HepG2 (cell line): ENCODE results near the gene MAPK11. TPM values are rescaled to one million over a fixed set of nuclear protein-coding genes. Genes with fewer than 3 reads are reported as not detected.

Experiments
- ESRRA ChIP-seq: sonication (generic); formaldehyde crosslinking; IDR thresholded peaks from 2 replicates; pipeline ENCODE4 v1.5.1; 2020; ENCODE audit warnings: mild to moderate bottlenecking, low read depth, missing genetic modification reagents
- FLYWCH1 ChIP-seq: sonication (generic); formaldehyde crosslinking; IDR thresholded peaks from 2 replicates; pipeline ENCODE4 v1.8.1; 2023; ENCODE audit warnings: mild to moderate bottlenecking, missing genetic modification reagents
- HOMEZ ChIP-seq: IDR thresholded peaks from 2 replicates; pipeline ENCODE4 v1.6.1; 2016; ENCODE audit warnings: low read depth
- KIAA2018 ChIP-seq: sonication (generic); formaldehyde crosslinking; IDR thresholded peaks from 2 replicates; pipeline ENCODE4 v1.5.0; 2020; ENCODE audit warnings: mild to moderate bottlenecking, missing genetic modification reagents, borderline replicate concordance
- KLF11 ChIP-seq: IDR thresholded peaks from 2 replicates; pipeline ENCODE4 v1.6.1; 2016; ENCODE audit warnings: missing compliant biosample characterization
- MAFK ChIP-seq, 2 experiments: IDR thresholded peaks in 1 of 2; conservative IDR thresholded peaks in 1 of 2; 2 replicates each; pipeline ENCODE4 v1.6.1; 2011; ENCODE audit warnings: improper control_type of control experiment in 2 of 2, low read length in 2 of 2
- MNT ChIP-seq: fragments of 450-650 bp; IDR thresholded peaks from 2 replicates; pipeline ENCODE4 v1.6.1; 2016
- SYNCRIP ChIP-seq: fragments of 200-400 bp; formaldehyde crosslinking; IDR thresholded peaks from 2 replicates; pipeline ENCODE4 v1.6.1; 2018; ENCODE audit warnings: mild to moderate bottlenecking, low read depth, low read length; ENCODE audit not compliant: insufficient read depth
- ZBTB26 ChIP-seq: IDR thresholded peaks from 2 replicates; pipeline ENCODE4 v1.6.1; 2016; ENCODE audit warnings: missing compliant biosample characterization, missing genetic modification reagents, borderline replicate concordance
- ZBTB34 ChIP-seq: sonication (generic); formaldehyde crosslinking; IDR thresholded peaks from 2 replicates; pipeline ENCODE4 v1.8.0; 2022; ENCODE audit warnings: mild to moderate bottlenecking, missing genetic modification reagents
- ZNF275 ChIP-seq: sonication (generic); formaldehyde crosslinking; IDR thresholded peaks from 2 replicates; pipeline ENCODE4 v1.8.0; 2022; ENCODE audit warnings: missing genetic modification reagents, mild to moderate bottlenecking, inconsistent platforms, borderline replicate concordance
- ZNF660 ChIP-seq: sonication (generic); formaldehyde crosslinking; IDR thresholded peaks from 2 replicates; pipeline ENCODE4 v1.5.1; 2020; ENCODE audit warnings: mild to moderate bottlenecking, low read depth, missing genetic modification reagents, borderline replicate concordance
- ZSCAN20 ChIP-seq: sonication (generic); formaldehyde crosslinking; IDR thresholded peaks from 2 replicates; pipeline ENCODE4 v1.4.0; 2020; ENCODE audit warnings: missing genetic modification reagents, mild to moderate bottlenecking, borderline replicate concordance
- polyA plus RNA-seq, 8 experiments: library from polyadenylated mRNA; depleted of rRNA in 3 of 8; stranded (reverse) in 7 of 8; unstranded in 1 of 8; fragments of >200 nt; fragmentation: Illumina TruSeq in 4 of 8; extraction: Trizol in 4 of 8; gene quantifications; 2 replicates each; pipeline versions ENCODE4 v1.2.1 to v1.2.3, GENCODE V29; 2011 to 2016; ENCODE audit warnings: low read depth in 4 of 8, missing spikeins in 1 of 8, mixed read lengths in 1 of 8; ENCODE audit not compliant: insufficient read depth in 1 of 8
- total RNA-seq, 5 experiments: library from RNA; depleted of rRNA; stranded (reverse); fragments of >200 nt; fragmentation: Illumina TruSeq; extraction: Trizol; gene quantifications; 2 replicates each; pipeline ENCODE4 v1.2.3, GENCODE V29; 2016; ENCODE audit warnings: low read depth in 1 of 5

The MAPK11 gene
- total and polyA plus RNA-seq, 2 of the 13 experiments (the other 11 are each of a cell fraction or from before 2014, with no cell fraction given), result 0.15 to 0.17 TPM

- no peak for TF ChIP-seq MNT
- no peak; the same call in 1 of the 2 replicates for TF ChIP-seq ESRRA
- TF ChIP-seq ZBTB26, result no peak
- no peak for TF ChIP-seq KLF11 (CRISPR knock-in tag)
- no peak for TF ChIP-seq ZBTB34
- no peak for TF ChIP-seq SYNCRIP
- no peak for TF ChIP-seq HOMEZ (CRISPR knock-in tag)
- no peak for TF ChIP-seq ZNF275 (CRISPR knock-in tag)
- TF ChIP-seq KIAA2018 (CRISPR knock-in tag), result no peak
- TF ChIP-seq FLYWCH1 (CRISPR knock-in tag), result no peak
- no peak for TF ChIP-seq MAFK (conservative IDR thresholded peaks at IDR 0.05 in 1 of 2, IDR thresholded peaks at IDR 0.05 in 1 of 2; ENCODE audit: low read length in 2 of 2)
- TF ChIP-seq ZSCAN20 (CRISPR knock-in tag), result no peak
- no peak for TF ChIP-seq ZNF660 (CRISPR knock-in tag)
These were observed 40.8 kb upstream of the MAPK11 start (continued) for GRCh38 chr22:50310949-50311444.
